H1 (cell line): ENCODE measurements around the gene OR9A2. TPM values are rescaled to one million over a fixed set of nuclear protein-coding genes. Genes with fewer than 3 reads are reported as not detected.

ENCODE experiments used
- TAF1 ChIP-seq: IDR thresholded peaks from 2 replicates; pipeline ENCODE4 v1.6.1; 2011; ENCODE audit warnings: mild to moderate bottlenecking, low read depth, low read length
- polyA plus RNA-seq, 7 experiments: library from polyadenylated mRNA; depleted of rRNA in 3 of 7; stranded (reverse) in 5 of 7; unstranded in 2 of 7; fragments of >200 nt in 5 of 7; fragments of 200-250 nt in 2 of 7; gene quantifications; 1 replicate in 5 of 7; 2 replicates in 1 of 7; 4 replicates in 1 of 7; pipeline versions ENCODE4 v1.2.1 to v1.2.3, GENCODE V29; 2011 to 2013; ENCODE audit warnings: missing spikeins in 2 of 7, mixed read lengths in 2 of 7
- total RNA-seq: library from RNA; stranded (reverse); fragmentation: NEBNext Ultra II Directional; extraction: Animal tissue kit (Norgen Biotek cat#: 25700); gene quantifications from 2 replicates; pipeline ENCODE4 v1.2.1, GENCODE V29; 2021

The OR9A2 gene
- total and polyA plus RNA-seq, 2 of the 8 experiments (the other 6 are each of a cell fraction or from before 2014, with no cell fraction given), result not detected

DNA sequence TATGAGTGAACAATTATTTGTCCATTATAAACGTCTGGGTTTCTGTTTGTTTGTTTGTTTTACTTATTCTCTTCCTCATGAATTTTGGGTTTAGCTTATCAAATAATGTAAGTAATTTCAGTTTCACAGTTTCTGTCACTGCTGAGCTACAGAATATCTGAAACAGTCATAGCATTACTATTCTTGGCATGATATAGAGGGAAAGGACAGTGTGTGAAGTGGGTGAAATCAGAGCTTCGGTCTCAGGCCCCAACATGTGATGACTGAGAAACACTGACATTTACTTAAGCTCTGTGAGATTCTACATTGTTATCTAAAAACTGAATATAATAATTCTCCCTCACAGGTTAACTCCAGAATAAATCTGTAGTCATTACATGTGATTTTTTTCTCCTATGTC lies 16.5 kb upstream of the OR9A2 start (continued):
- TF ChIP-seq TAF1, result no peak
